Measurements from ENCODE around the gene CEP76. TPM values are rescaled to one million over a fixed set of nuclear protein-coding genes. Genes with fewer than 3 reads are reported as not detected.

Gene CEP76
- total and polyA plus RNA-seq, 2 donors (not counting 1 experiment from before 2014, with no cell fraction given) = 5.3 to 10.0 TPM

GRCh38 chr18:12745095-12745795 lies 42.7 kb upstream of the CEP76 start:
- no peak overlapping the region for H2AFZ ChIP-seq (ENCODE audit: insufficient read depth, low read depth, low read length, poor library complexity, severe bottlenecking)
- no peaks in the 10 kb centered on the region for H3K36me3 ChIP-seq (replicated peaks in 1 of 2; ENCODE audit: control extremely low read depth in 1 of 2, control insufficient read depth in 1 of 2, extremely low read depth in 1 of 2, insufficient read depth in 2 of 2, low read length in 1 of 2)
- H3K4me1 Mint-ChIP-seq = peaks cover 12% of the 10 kb centered on the region
- ChIA-PET POLR2A (no interaction called here), CTCF (interaction anchor here (0.7 to 7.0 kb wide), 9 partner anchors 18 to 424 kb away, joined by 3 to 94 read pairs (median 7); no protein-coding TSS in a partner anchor)
- H3K27me3 Mint-ChIP-seq = peaks cover 17% of the 10 kb centered on the region
- peaks cover 0 to 12% (median under 1%) of the 10 kb centered on the region in 4 experiments for H3K27me3 ChIP-seq (replicated peaks in 1 of 4; ENCODE audit: control extremely low read depth in 1 of 4, control insufficient read depth in 3 of 4, insufficient read depth in 4 of 4, low read length in 3 of 4)
- no peak overlapping the region for H3K27ac ChIP-seq (ENCODE audit: low read length in 2 of 2)
- H3K9me3 ChIP-seq (ENCODE audit: control extremely low read depth in 1 of 3, control insufficient read depth in 2 of 3, insufficient read depth in 1 of 3, low read length in 2 of 3) = no peaks in the 10 kb centered on the region
- no peak for TF ChIP-seq EZH2 (IDR thresholded peaks at IDR 0.05; ENCODE audit: borderline replicate concordance, insufficient read depth, low read depth, low read length, poor library complexity, severe bottlenecking)
- no peak for TF ChIP-seq CTCF (IDR thresholded peaks at IDR 0.05)
- no peaks in the 10 kb centered on the region for H3K9me3 Mint-ChIP-seq (ENCODE audit: insufficient read depth)
- H3K4me3 Mint-ChIP-seq = no peak overlapping the region
- no peak overlapping the region for H3K27ac Mint-ChIP-seq
- H3K4me3 ChIP-seq (ENCODE audit: control extremely low read depth in 1 of 5, extremely low read depth in 1 of 5, insufficient read depth in 1 of 5, low read depth in 2 of 5, low read length in 4 of 5) = no peak overlapping the region
- H3K9ac ChIP-seq (ENCODE audit: low read length) = no peak overlapping the region
- 40% methylated on average over 1 of the region's 7 CpGs for WGBS (ENCODE audit: insufficient coverage)
- no peak overlapping the region for H3K4me2 ChIP-seq (replicated peaks; ENCODE audit: low read depth, low read length, poor library complexity, severe bottlenecking)
- DNase-seq (no peak), ATAC-seq (ENCODE audit: low read depth) (no peak)
- H4K20me1 ChIP-seq (ENCODE audit: control insufficient read depth, insufficient read depth, low read length, poor library complexity, severe bottlenecking) = no peaks in the 10 kb centered on the region
- no peaks in the 10 kb centered on the region for H3K79me2 ChIP-seq (ENCODE audit: control insufficient read depth, insufficient read depth, low read length)
- peaks cover 8 to 13% of the 10 kb centered on the region in 2 donors for H3K4me1 ChIP-seq (ENCODE audit: control insufficient read depth in 2 of 2, insufficient read depth in 2 of 2, low read length in 2 of 2)
- intact Hi-C loops (cut with micrococcal nuclease) = loop anchor here (2.0 to 5.0 kb wide), 2 partner anchors 18 to 412 kb away; no protein-coding TSS in a partner anchor

GRCh38 chr18:12744103-12744502 lies 41.6 kb upstream of the CEP76 start:
- POLR2A ChIA-PET = no interaction called here
- peaks cover 0 to 5% (median 0%) of the 10 kb centered on the region in 4 experiments for H3K27me3 ChIP-seq (replicated peaks in 1 of 4; ENCODE audit: control extremely low read depth in 1 of 4, control insufficient read depth in 3 of 4, insufficient read depth in 4 of 4, low read length in 3 of 4)
- no peak overlapping the region for H3K27ac ChIP-seq (ENCODE audit: low read length in 2 of 2)
- no peaks in the 10 kb centered on the region for H4K20me1 ChIP-seq (ENCODE audit: control insufficient read depth, insufficient read depth, low read length, poor library complexity, severe bottlenecking)
- no peaks in the 10 kb centered on the region for H3K9me3 ChIP-seq (ENCODE audit: control extremely low read depth in 1 of 3, control insufficient read depth in 2 of 3, insufficient read depth in 1 of 3, low read length in 2 of 3)
- Mint-ChIP-seq H3K9me3 (ENCODE audit: insufficient read depth) (no peaks in the 10 kb centered on the region), H3K4me3 (no peak overlapping the region), H3K27me3 (peaks cover 8% of the 10 kb centered on the region), H3K4me1 (peaks cover 2% of the 10 kb centered on the region), H3K27ac (no peak overlapping the region)
- peak; percentile 59 for DNase-seq
- H3K36me3 ChIP-seq (replicated peaks in 1 of 2; ENCODE audit: control extremely low read depth in 1 of 2, control insufficient read depth in 1 of 2, extremely low read depth in 1 of 2, insufficient read depth in 2 of 2, low read length in 1 of 2) = no peaks in the 10 kb centered on the region
- CTCF ChIA-PET = interaction anchor here (0.8 to 7.0 kb wide), 15 partner anchors 10 to 425 kb away, joined by 3 to 94 read pairs (median 6); no protein-coding TSS in a partner anchor
- no peaks in the 10 kb centered on the region for H3K79me2 ChIP-seq (ENCODE audit: control insufficient read depth, insufficient read depth, low read length)
- peaks cover 0 to 2% of the 10 kb centered on the region in 2 donors for H3K4me1 ChIP-seq (ENCODE audit: control insufficient read depth in 2 of 2, insufficient read depth in 2 of 2, low read length in 2 of 2)
- WGBS (ENCODE audit: insufficient coverage) = no CpG with 5 or more reads among the region's 2 CpGs
- H3K9ac ChIP-seq (ENCODE audit: low read length) = no peak overlapping the region
- no peak overlapping the region for H3K4me3 ChIP-seq (ENCODE audit: control extremely low read depth in 1 of 5, extremely low read depth in 1 of 5, insufficient read depth in 1 of 5, low read depth in 2 of 5, low read length in 4 of 5)
- ATAC-seq (ENCODE audit: low read depth) = peak; percentile 57
- intact Hi-C loops (cut with micrococcal nuclease) = loop anchor here (1.0 to 2.0 kb wide), 3 partner anchors 17 to 190 kb away; no protein-coding TSS in a partner anchor
- H3K4me2 ChIP-seq (replicated peaks; ENCODE audit: low read depth, low read length, poor library complexity, severe bottlenecking) = no peak overlapping the region
- TF ChIP-seq EZH2 (IDR thresholded peaks at IDR 0.05; ENCODE audit: borderline replicate concordance, insufficient read depth, low read depth, low read length, poor library complexity, severe bottlenecking) (no peak), CTCF (IDR thresholded peaks at IDR 0.05) (peak; percentile 75)
- no peak overlapping the region for H2AFZ ChIP-seq (ENCODE audit: insufficient read depth, low read depth, low read length, poor library complexity, severe bottlenecking)

Data from B cell (primary cell).